OCI-LY7 (cell line): Measurements from ENCODE around the gene SRRM2. TPM values are rescaled to one million over a fixed set of nuclear protein-coding genes. Genes with fewer than 3 reads are reported as not detected.

ENCODE experiments used
- BruUV-seq: library from RNA; stranded (reverse); fragments of 400-500 nt; replicated peaks from 2 replicates; lab custom pipeline; 2021; lab: Mats Ljungman, UMichigan
- CTCF ChIA-PET: fragments of 300-600 bp; sonication (Branson Sonifier 250); formaldehyde crosslinking; loops from one replicate; lab custom pipeline; 2022; ENCODE audit warnings: antibody characterized with exemption; ENCODE audit not compliant: unreplicated experiment; lab: Charles Lee
- POLR2A ChIA-PET: fragments of 300-600 bp; sonication (Branson Sonifier 250); formaldehyde crosslinking; loops from one replicate; lab custom pipeline; 2022; ENCODE audit warnings: antibody characterized with exemption; lab: Charles Lee
- DNase-seq: peaks from one replicate; pipeline ENCODE4 v3.0.0-alpha.2; 2015; ENCODE audit warnings: low spot score
- H2AFZ ChIP-seq: fragments of 200-600 bp; sonication (generic), shearing (Covaris generic); 2 replicates; pipeline ENCODE4 v1.6.1; 2014; ENCODE audit warnings: mild to moderate bottlenecking, antibody characterized with exemption, low read length, moderate library complexity
- H3K27ac ChIP-seq: fragments of 200-600 bp; sonication (generic); 2 replicates; pipeline ENCODE4 v1.5.1; 2014; ENCODE audit warnings: mixed run types, low read depth, mild to moderate bottlenecking, moderate library complexity, low read length, inconsistent platforms; ENCODE audit not compliant: poor library complexity, severe bottlenecking
- H3K36me3 ChIP-seq: fragments of 200-600 bp; sonication (generic); 2 replicates; pipeline ENCODE4 v1.6.1; 2014; ENCODE audit warnings: mild to moderate bottlenecking, antibody characterized with exemption, low read length, moderate library complexity, mixed read lengths; ENCODE audit not compliant: insufficient read depth
- H3K4me1 ChIP-seq: fragments of 200-600 bp; sonication (generic); 2 replicates; pipeline ENCODE4 v1.5.1; 2014; ENCODE audit warnings: mild to moderate bottlenecking, low read length; ENCODE audit not compliant: insufficient read depth, poor library complexity, severe bottlenecking
- H3K4me2 ChIP-seq: fragments of 200-600 bp; sonication (generic); 2 replicates; pipeline ENCODE4 v1.6.1; 2014; ENCODE audit warnings: mild to moderate bottlenecking, low read length
- H3K4me3 ChIP-seq: fragments of 200-600 bp; sonication (generic); 2 replicates; pipeline ENCODE4 v1.5.1; 2014; ENCODE audit warnings: mild to moderate bottlenecking, low read depth, low read length; ENCODE audit not compliant: poor library complexity, severe bottlenecking
- H3K79me2 ChIP-seq: fragments of 200-600 bp; sonication (generic); 2 replicates; pipeline ENCODE4 v1.6.1; 2016; ENCODE audit warnings: low read depth, mild to moderate bottlenecking, low read length, moderate library complexity, mixed read lengths; ENCODE audit not compliant: insufficient read depth
- H3K9me2 ChIP-seq: fragments of 200-600 bp; sonication (generic); 2 replicates; pipeline ENCODE4 v1.6.1; 2016; ENCODE audit warnings: mild to moderate bottlenecking, low read length, mixed read lengths; ENCODE audit not compliant: insufficient read depth
- H3K9me3 ChIP-seq: fragments of 200-600 bp; sonication (generic); 2 replicates; pipeline ENCODE4 v1.6.1; 2014; ENCODE audit warnings: mild to moderate bottlenecking, mixed run types, low read length, mixed read lengths
- H4K20me1 ChIP-seq: fragments of 200-600 bp; sonication (generic); 2 replicates; pipeline ENCODE4 v1.6.1; 2014; ENCODE audit warnings: mild to moderate bottlenecking, antibody characterized with exemption, low read length, moderate library complexity, mixed read lengths; ENCODE audit not compliant: insufficient read depth
- CTCF ChIP-seq: fragments of 200-600 bp; sonication (generic); conservative IDR thresholded peaks from 2 replicates; pipeline ENCODE4 v1.5.1; 2014; ENCODE audit warnings: mild to moderate bottlenecking, antibody characterized with exemption, low read length, moderate library complexity, mixed read lengths
- EZH2phosphoT487 ChIP-seq: fragments of 200-600 bp; sonication (generic); IDR thresholded peaks from 2 replicates; pipeline ENCODE4 v1.6.1; 2018; ENCODE audit warnings: low read depth, borderline replicate concordance, mild to moderate bottlenecking, mixed run types, antibody characterized with exemption, low read length, moderate library complexity, mixed read lengths
- intact Hi-C: fragments of 100-400 bp; cut with micrococcal nuclease; formaldehyde crosslinking; loops from one replicate; pipeline ENCODE4 v1.10.0; 2022; ENCODE audit not compliant: unreplicated experiment
- total RNA-seq, 2 experiments: library from RNA; depleted of rRNA in 1 of 2; stranded (reverse); fragments of >200 nt in 1 of 2; shearing (Covaris generic) in 1 of 2; gene quantifications; 2 replicates each; pipeline ENCODE4 v1.2.3, GENCODE V29; 2014 to 2022

Gene SRRM2
- total RNA-seq, 2 experiments from 2014 or later: 208 to 819 TPM

GRCh38 chr16:2737238-2737605 lies 15.2 kb upstream of the SRRM2 start:
- no peak for TF ChIP-seq EZH2phosphoT487
- no peak for TF ChIP-seq CTCF
- Histone ChIP-seq H3K4me2 (no peak overlapping the region), H3K9me3 (no peaks in the 10 kb centered on the region), H3K4me1 (no peaks in the 10 kb centered on the region), H3K9me2 (no peaks in the 10 kb centered on the region), H3K36me3 (no peaks in the 10 kb centered on the region), H2AFZ (no peak overlapping the region), H3K4me3 (no peak overlapping the region), H4K20me1 (no peaks in the 10 kb centered on the region), H3K27ac (no peak overlapping the region), H3K79me2 (no peaks in the 10 kb centered on the region)
- no TSS peak for BruUV-seq
- intact Hi-C loops: no loop called here
- no peak for DNase-seq
- POLR2A ChIA-PET: interaction anchor here (0.7 kb wide), 1 partner anchor 12 kb away, joined by 3 read pairs; no protein-coding TSS in a partner anchor
- CTCF ChIA-PET: no interaction called here

- intact Hi-C loops: no loop called here
- Histone ChIP-seq H3K4me3 (no peak overlapping the region), H3K4me1 (no peaks in the 10 kb centered on the region), H3K9me2 (no peaks in the 10 kb centered on the region), H3K36me3 (no peaks in the 10 kb centered on the region), H4K20me1 (no peaks in the 10 kb centered on the region), H2AFZ (no peak overlapping the region), H3K27ac (no peak overlapping the region), H3K9me3 (no peaks in the 10 kb centered on the region), H3K79me2 (no peaks in the 10 kb centered on the region), H3K4me2 (no peak overlapping the region)
- ChIA-PET CTCF (no interaction called here), POLR2A (interaction anchor here (0.7 kb wide), 1 partner anchor 8 kb away, joined by 3 read pairs; no protein-coding TSS in a partner anchor)
- BruUV-seq: no TSS peak
- no peak for DNase-seq
- TF ChIP-seq EZH2phosphoT487 (no peak), CTCF (no peak)
Observed at GRCh38 chr16:2737895-2738418, 14.5 kb upstream of the SRRM2 start.

GRCh38 chr16:2738615-2739014 lies 13.8 kb upstream of the SRRM2 start:
- Histone ChIP-seq H2AFZ (no peak overlapping the region), H4K20me1 (no peaks in the 10 kb centered on the region), H3K36me3 (no peaks in the 10 kb centered on the region), H3K79me2 (no peaks in the 10 kb centered on the region), H3K4me1 (no peaks in the 10 kb centered on the region), H3K4me2 (no peak overlapping the region), H3K4me3 (no peak overlapping the region), H3K9me2 (no peaks in the 10 kb centered on the region), H3K27ac (no peak overlapping the region), H3K9me3 (no peaks in the 10 kb centered on the region)
- TF ChIP-seq EZH2phosphoT487: no peak
- ChIA-PET CTCF (no interaction called here), POLR2A (interaction anchor here (0.6 to 0.7 kb wide), 2 partner anchors 8 to 124 kb away, joined by 3 to 4 read pairs; no protein-coding TSS in a partner anchor)
- DNase-seq: no peak
- intact Hi-C loops: no loop called here
- no TSS peak for BruUV-seq
